Endothelial cell of umbilical vein (primary cell): ENCODE data around the gene FRMD4A.

Source experiments
- CTCF ChIP-seq, 2 donors: IDR thresholded peaks; 1 replicate in 1 of 2; 2 replicates in 1 of 2; pipeline ENCODE4 v1.5.1; 2011; ENCODE audit warnings: low read length in 2 of 2, mild to moderate bottlenecking in 2 of 2, moderate library complexity in 2 of 2, control low read depth in 1 of 2, inconsistent platforms in 1 of 2, low read depth in 1 of 2; ENCODE audit not compliant: insufficient read depth in 1 of 2; ENCODE audit errors: extremely low read depth in 1 of 2
- POLR2A ChIP-seq: IDR thresholded peaks from 2 replicates; pipeline ENCODE4 v1.6.1; 2012; ENCODE audit warnings: low read depth, mild to moderate bottlenecking, control low read depth, low read length

- TF ChIP-seq CTCF (IDR thresholded peaks at IDR 0.05; ENCODE audit: extremely low read depth in 1 of 2, insufficient read depth in 1 of 2, low read depth in 1 of 2, low read length in 2 of 2) (no peak), POLR2A (no peak)
Measured at GRCh38 chr10:14142606-14143250, 188.0 kb downstream of the FRMD4A start.
